Urothelium cell line (cell line): ENCODE measurements around the gene FRMD3.
"Not testable (repeated sequence)": the region's sequence is repeated elsewhere in the genome, so short reads cannot be mapped to it uniquely, and the experiment has no call there.

Experiments
- DNase-seq: peaks from one replicate; pipeline ENCODE4 v3.0.0; 2011; ENCODE audit warnings: low spot score, mixed read lengths
- FAIRE-seq: peaks from 2 replicates; lab custom pipeline; 2011; peaks lifted over from hg19 to GRCh38; lab: Jason Lieb, UNC

Gene FRMD3

DNA sequence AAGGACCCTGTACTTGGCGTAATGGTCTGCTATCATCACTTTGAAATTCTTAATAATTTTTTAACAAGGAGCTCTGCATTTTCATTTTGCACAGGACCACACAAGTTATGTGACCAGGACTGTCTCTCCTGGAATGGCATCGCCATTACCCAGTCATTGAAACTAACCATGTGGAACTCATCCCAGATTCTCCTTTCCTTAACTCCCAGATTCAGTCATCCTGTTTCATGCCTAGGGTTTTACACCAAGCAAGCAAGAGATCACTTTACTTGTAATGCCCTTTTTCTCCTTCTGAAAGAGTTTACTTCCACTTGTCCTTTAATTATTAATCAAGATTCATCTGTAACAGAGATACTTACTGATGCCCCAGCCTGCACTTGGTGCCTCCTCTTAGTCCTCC lies 12.0 kb downstream of the FRMD3 start:
- FAIRE-seq, result no peak

DNA sequence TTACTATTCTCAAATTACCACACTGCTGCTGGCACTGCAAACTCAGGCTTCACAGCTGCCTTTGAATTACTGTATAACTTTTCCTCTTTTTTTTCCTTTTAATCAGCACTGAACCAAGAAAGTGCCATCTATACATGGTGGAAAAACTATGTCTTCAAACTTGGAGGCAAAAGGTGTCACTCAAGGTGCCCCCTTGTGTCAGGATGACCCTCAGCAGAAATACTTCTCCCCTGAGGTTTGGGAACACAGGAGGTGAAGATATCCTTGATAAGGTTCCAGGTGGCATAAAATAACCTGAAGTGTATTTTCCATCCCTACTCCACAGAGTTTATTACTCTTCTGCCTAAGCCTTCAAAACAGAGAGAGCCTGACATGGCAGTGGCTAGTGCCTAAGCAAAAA lies 14.5 kb downstream of the FRMD3 start:
- FAIRE-seq (no peak), DNase-seq (no peak)

More for the DNA sequence above, 12.0 kb downstream of the FRMD3 start:
- no peak for DNase-seq

DNA sequence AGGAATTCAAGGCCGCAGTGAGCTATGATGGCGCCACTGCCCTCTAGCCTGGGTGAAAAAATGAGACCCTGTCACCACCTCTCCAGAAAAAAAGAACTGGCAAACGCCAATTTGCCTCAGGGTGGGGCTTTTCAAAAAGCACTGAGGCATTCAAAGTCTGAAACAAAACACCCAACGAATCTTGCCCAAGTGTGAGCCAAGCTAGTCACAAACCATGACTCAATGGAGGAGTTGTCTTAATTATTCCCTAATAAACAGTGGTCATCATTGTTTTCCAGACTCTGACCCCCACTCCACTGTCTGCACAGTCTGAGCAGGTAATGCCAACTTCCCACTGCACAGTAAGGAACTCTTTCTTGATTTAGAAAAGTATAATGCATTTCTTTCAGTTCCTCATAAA lies 16.8 kb downstream of the FRMD3 start:
- no peak for DNase-seq
- no peak for FAIRE-seq

DNA sequence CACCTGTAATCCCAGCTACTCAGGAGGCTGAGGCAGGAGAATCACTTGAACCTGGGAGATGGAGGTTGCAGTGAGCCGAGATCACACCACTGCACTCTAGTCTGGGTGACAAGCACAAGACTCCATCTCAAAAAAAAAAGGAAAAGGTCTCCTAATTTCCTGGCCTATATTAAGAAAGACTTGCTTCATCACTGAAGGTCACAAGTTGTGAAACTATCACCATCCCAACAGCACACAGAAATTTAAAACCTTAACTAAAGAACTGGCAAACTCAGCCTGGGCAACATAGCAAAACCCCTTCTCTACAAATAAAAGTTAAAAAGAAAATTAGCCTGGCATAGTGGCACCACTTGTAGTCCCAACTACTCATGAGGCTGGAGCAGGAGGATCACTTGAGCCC lies 17.2 kb downstream of the FRMD3 start:
- FAIRE-seq, result no peak

DNA sequence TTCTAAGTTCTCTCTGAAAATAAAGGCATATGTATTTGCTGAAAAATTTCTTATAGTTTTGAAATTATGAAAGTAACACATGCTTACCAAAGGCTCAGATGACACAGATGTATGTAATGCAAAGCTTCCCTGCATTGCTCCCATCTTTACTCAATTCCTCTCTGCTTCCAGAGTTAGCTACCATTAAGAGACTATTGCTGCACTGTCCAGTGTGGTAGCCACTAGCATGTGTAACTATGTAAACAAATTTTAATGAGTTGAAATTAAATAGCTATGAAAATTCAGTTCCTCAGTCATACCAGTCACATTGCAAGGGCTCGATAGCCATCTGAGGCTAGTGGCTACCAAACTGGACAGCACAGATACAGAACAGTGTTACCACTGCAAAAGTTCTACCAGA lies 17.9 kb downstream of the FRMD3 start:
- no peak for FAIRE-seq
- no peak for DNase-seq

More for the DNA sequence above, 17.2 kb downstream of the FRMD3 start:
- DNase-seq, result no peak

DNA sequence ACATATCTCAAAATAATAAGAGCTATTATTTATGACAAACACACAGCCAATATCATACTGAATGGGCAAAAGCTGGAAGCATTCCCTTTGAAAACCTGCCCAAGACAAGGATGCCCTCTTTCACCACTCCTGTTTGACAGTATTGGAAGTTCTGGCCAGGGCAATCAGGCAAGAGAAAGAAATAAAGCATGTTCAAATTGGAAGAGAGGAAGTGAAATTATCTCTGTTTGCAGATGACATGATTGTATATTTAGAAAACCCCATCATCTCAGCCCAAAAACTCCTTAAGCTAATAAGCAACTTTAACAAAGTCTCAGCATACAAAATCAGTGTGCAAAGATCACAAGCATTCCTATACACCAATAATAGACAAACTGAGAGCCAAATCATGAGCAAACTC lies 20.2 kb downstream of the FRMD3 start:
- not testable (repeated sequence) for FAIRE-seq, DNase-seq

DNA sequence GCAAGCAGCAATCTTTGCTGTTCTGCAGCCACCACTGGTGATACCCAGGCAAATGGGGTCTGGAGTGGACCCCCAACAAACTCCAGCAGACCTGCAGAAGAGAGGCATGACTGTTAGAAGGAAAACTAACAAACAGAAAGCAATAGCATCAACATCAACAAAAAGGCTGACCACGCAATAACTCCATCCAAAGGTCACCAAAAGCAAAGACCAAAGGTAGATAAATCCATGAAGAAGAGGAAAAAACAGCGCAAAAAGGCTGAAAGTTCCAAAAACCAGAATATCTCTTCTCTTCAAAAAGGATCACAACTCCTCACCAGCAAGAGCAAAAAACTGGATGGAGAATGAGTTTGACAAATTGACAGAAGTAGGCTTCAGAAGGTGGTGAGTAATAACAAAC lies 23.4 kb downstream of the FRMD3 start:
- FAIRE-seq (no peak), DNase-seq (no peak)

DNA sequence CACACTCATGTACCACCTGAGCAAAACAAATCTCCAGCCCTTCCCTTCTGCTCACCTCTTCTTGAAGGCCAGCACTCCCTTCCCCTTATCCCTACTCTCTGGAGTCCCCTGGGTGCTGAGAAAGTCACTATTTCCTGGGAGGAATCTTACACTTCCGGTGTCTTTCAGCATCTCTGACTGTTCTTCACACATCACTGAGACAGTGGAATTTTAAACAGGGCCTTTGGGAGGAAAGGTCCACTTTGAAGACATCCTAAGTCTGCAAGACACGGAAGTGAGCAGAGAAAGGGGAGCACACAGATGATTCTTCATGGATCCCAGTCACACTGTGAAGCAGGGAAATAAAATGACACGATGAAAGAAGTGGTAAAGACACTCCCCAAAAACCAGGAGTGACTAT lies 25.6 kb downstream of the FRMD3 start:
- FAIRE-seq (no peak), DNase-seq (no peak)

DNA sequence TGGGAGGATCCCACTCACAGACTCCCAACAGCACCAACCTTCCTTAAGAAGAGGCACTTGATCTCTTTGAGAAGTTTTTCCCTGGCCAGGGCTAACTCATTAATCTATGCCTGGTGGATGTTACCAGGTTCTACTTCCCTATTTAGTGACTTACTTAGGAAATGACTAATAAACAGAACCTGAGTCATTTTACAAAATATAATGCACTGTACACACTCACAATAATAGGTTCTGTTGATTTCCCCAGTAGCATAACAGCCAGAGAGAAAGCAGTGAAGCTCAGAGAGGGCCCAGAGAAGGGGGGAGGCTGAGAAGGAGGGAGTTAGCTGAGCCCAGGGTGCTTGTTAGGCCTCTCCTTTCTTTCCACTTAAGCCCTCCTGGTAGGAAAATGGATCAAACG lies 27.1 kb downstream of the FRMD3 start:
- DNase-seq (no peak), FAIRE-seq (no peak)

DNA sequence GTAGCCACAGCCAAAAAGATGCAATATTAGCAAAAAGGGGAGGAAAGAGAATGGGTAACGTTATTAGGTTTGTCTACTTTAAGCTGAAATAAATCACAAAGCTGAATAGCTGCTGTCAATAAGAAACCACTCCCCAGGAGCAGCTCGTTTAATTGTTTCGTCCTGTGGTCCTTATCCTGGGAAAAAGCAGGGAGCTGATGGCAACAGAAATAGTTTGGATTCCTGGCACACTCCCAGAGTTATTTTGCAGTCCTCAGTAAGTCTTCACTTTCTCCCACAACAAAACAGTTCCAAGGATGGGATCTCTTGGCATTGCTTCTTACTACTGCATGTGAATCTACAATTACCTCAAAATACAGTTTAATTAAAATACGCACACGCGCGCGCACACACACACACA lies 28.8 kb downstream of the FRMD3 start:
- no peak for FAIRE-seq

DNA sequence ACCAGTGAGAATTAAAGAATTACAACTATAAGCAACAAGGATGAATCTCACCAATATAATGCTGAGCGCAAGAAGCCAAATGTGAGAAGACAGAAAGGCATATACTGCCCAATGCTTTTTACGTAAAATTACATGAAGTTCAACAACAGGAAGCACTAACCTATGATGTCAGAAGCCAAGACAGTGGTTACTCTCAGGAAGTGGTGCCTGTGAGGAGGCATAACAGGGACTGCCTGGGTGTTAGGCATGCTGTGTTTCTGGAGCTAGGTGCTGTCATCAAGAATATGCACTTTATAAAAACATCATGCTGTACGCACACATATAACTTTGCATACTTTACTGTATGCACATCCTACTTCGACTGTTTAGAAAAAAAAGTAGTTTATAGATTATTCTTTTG lies 30.1 kb downstream of the FRMD3 start:
- DNase-seq (no peak), FAIRE-seq (no peak)

More for the DNA sequence above, 28.8 kb downstream of the FRMD3 start:
- DNase-seq, result no peak

DNA sequence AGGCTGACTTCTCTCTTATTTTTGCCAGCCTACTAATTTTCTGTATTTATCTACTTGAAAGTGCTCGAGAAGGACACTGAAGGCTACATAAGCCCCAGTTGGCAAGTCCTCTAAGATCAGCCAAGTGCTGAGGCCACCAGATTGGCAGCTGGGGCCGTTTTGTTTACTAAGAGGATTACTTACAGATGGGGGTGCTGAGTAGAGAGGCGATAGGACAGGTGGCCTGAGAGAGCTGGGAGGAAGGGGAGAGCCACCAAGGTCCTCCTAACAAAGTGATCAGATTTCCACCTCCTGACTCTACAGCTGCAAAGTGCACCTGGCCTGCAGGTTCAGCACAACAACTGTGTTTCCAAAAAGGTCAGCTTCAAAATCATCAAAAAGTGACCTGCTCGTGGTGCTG lies 32.9 kb downstream of the FRMD3 start:
- FAIRE-seq (no peak), DNase-seq (no peak)

DNA sequence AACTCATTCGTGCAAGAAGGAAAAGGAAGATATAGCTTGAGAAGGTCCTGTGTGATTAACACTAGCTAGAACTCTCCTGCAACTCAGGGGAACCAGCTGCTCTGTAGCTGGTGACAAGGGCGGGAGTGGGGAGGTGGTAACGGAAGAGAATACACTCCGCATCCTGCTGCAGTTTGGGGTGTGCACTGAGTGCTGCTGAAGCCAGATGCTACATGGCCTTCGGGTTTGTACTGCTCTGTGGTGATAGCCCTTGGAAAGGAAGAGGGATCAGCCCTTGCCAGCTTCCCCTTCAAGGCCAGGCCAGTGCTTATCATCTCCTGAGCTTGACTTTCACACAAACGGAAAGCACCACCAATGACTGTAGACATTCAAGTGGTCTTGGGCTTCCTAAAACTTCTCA lies 34.3 kb downstream of the FRMD3 start:
- no peak for FAIRE-seq
- no peak for DNase-seq

DNA sequence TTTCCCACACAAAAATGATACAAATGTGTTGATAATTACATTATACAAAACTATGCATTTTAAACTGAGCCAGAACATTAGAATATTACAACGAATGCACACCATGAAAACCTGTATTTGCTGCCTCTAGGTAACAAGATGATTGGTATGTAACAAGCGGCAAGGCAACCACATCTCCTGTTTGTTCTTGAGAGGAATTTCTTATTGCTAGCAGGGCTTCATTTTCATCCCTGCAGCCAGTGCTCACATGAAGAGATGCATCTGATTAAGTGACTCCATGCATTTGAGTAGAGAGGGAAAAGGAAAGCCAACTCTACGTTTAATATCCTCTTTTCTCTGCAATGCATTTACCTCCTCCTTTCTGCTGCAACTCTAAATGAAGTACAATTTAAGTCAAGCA lies 36.6 kb downstream of the FRMD3 start:
- DNase-seq, result no peak
- no peak for FAIRE-seq

DNA sequence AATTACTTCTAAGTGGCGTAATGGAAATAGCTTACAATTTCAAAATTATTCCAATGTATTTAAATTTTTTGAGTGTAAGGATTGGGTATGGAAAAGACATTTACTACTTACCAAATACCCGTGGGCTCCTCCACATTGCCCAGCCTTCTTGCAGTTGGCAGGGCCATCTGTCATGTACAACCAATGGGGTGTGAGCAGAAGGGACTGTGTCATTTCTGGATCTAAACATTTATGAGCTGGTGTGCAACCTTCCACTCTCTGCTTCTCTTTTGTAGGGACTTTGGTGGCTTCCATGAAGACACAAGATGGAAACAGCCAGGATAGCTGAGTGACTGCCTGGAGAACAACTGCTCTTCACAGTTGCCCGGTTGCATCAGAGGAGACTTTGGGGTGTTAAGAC lies 40.8 kb downstream of the FRMD3 start:
- FAIRE-seq (no peak), DNase-seq (no peak)

DNA sequence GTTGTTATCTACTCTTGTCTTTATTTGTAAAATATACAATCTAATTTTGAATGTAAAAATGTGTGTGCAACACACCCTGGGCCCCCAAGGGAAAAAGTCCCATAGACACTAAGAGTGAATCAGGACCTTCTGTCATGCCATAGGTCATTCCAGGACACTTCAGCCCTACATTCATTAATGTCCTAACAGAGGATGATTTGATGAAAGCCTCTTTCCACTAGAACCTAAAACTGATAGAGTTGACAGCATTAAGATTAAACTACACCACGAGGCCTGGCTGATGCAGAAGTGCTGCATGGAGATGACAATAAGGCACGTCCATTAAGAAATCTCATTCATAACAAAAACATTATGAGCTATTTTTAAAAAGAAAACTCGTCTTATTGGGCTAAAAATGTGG lies 46.2 kb downstream of the FRMD3 start:
- no peak for DNase-seq
- no peak for FAIRE-seq

DNA sequence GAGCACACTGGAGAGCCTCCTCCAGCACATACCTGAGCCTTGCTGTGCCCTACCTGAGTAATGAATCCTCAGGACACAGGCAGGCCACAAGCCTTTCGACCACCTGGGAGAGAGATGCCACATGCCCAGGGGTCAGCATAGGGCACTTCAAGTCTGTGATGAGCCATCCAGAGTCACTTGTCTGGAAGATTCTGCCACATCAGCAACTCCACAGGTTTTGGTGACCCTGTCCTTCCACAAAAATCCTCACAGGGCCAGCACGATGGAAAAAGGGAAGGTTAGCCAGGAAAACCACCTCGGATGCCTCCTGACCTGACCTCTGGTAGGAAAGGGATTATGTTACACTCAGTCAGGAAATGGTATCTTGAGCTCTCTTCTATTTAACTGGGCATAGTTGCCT lies 46.8 kb downstream of the FRMD3 start:
- DNase-seq (no peak), FAIRE-seq (no peak)

DNA sequence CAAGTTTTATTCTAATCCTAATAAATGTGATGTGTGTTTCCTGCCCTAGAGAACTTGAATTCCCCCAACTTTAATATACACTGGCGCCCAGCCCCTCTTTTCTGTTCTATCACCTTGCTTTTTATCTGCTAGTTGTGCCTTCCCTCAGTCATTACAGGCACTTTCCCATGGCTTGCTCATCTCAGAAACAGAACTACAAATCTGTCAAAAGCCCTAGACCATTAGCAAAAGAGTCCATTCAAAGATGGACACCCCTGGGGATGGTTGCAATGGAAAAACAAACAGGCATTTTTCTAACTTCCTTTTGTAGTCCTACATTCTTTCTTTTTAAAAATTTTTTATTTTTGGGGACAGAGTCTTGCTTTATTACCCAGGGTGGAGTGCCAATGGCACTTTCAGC lies 48.2 kb downstream of the FRMD3 start:
- no peak for DNase-seq
- FAIRE-seq, result no peak

DNA sequence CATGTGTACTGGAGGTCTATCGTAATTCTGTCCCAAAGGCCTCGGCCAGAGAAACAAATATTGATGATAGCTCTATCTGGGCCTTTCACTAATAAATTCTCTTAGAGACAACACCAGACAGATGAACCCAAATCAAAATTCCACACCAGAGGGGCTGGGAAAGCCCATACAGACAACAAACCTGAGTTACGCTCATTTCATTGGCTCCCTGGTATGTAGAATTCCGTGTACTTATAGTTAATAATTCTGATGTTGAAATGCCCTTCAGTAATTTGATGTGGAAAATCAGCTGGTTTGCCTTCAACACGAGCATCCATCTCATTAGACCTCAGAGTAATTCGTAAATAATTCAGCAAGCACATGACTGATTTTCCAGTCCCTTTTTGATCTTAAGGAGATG lies 53.2 kb downstream of the FRMD3 start:
- FAIRE-seq, result no peak
- DNase-seq, result no peak

DNA sequence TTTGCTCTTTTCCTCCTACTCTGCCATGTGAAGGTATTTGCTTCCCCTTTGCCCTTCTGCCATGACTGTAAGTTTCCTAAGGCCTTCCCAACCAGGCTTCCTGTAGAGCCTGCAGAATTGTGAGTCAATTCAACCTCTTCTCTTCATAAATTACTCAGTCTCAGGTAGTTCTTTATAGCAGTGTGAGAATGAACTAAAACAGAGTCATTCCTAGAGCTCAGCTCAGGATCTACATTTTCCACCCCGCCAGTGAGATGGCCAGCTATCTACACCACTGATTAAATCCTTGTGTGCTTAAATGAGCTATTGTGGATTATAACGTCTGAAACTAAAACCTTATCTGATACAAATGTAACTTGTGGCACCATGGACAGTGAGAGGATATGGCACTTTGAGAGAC lies 55.0 kb downstream of the FRMD3 start:
- no peak for DNase-seq

DNA sequence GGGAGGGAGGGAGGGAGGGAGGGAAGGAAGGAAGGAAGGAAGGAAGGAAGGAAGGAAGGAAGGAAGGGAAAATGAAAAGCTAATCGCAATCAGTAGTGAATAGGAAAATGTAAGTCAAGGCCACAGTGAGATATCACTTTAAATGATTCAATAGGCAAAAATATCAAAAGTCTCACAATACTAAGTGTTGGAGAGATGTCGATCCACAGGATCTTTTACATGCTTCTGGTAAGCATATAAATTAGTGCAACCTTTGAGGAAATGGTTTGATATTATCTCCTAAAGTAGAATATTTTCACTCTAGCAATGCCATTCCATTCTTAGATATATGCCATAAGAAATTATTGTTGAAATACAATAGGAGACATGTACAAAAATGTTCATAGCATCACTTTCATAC lies 58.4 kb downstream of the FRMD3 start:
- DNase-seq (no peak), FAIRE-seq (no peak)

More for the DNA sequence above, 55.0 kb downstream of the FRMD3 start:
- no peak for FAIRE-seq

DNA sequence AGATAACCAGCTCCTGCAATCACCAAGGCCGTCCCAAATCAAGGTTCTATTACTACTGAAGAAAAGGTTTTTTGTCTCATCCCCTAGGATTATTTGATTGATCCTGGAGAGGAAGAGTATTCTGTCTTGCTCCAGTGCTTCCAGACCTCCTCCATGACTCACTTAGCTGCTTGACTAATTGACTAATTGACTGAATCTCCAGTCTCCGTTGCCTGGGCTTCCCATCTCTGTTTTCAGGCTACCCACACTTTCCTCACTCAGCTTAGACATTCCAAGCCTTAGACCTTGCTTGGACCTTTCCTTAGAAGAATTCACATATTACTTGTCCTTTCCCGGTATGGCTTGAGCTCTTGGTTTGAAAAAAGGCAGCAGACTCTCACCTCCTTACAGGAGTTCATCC lies 60.6 kb downstream of the FRMD3 start:
- DNase-seq (no peak), FAIRE-seq (no peak)

DNA sequence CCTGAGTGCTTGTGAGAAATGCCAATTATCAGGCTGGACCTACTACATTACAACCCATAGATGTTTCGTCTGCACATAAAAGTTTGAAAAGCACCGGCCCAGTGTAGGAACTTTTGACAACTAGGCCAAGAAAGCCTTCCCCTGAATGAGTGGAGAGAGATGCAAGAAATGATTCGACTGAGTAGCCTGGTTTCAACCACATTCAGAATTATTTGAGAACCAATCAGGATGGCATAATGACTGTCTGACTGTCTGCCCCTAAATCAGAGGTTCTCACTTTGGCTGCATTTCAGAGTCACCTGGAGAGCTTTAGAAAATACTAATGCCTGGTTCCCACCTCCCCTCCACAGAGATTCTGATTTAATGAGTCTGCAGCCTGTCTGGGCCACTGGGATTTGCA lies 61.1 kb downstream of the FRMD3 start:
- DNase-seq (no peak), FAIRE-seq (no peak)

DNA sequence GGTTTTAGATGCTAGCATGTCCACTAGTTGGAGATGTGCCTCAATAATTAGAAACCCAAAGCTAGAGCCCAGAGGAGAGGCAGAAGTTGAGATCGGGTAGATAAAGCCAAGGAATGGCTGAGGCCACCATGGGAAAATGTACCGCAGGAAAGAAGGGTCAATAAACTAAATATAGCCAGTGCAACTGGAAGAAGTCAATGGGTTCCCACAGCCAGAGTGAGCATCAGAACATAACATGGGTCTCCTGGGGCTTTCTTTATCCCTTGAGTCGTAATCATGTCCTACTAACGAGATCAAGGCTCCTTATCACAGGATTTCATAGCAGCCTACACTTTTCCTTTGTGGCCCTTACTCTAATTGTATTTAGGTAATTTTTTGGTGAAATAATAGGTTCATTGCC lies 61.7 kb downstream of the FRMD3 start:
- DNase-seq (no peak), FAIRE-seq (no peak)
